CD4-positive, alpha-beta T cell (primary cell): ENCODE measurements around the gene RORC. TPM values are rescaled to one million over a fixed set of nuclear protein-coding genes. Genes with fewer than 3 reads are reported as not detected.

Source experiments
- ATAC-seq: fragments of 200-7000 bp; cut with Tn5 transposase; one replicate; pipeline ENCODE4 v1.10.0; 2022; ENCODE audit warnings: mild to moderate bottlenecking; ENCODE audit not compliant: poor library complexity
- CTCF ChIA-PET: fragments of 350-600 bp; sonication (Branson Sonifier 250); formaldehyde crosslinking; loops from one replicate; lab custom pipeline; 2021; ENCODE audit warnings: antibody characterized with exemption, inconsistent platforms; lab: Charles Lee
- POLR2A ChIA-PET: fragments of 350-600 bp; sonication (Branson Sonifier 250); formaldehyde crosslinking; loops from one replicate; lab custom pipeline; 2021; ENCODE audit warnings: antibody characterized with exemption, inconsistent platforms; lab: Charles Lee
- DNase-seq, 14 experiments: peaks; one replicate each; pipeline ENCODE4 v3.0.0-alpha.2; 2013 to 2020; ENCODE audit warnings: mixed read lengths in 2 of 14
- H3K27ac ChIP-seq, 2 donors: one replicate each; pipeline versions ENCODE4 v1.5.1 to v1.7.0; 2013; ENCODE audit warnings: low read length in 2 of 2, low read depth in 1 of 2, mild to moderate bottlenecking in 1 of 2
- H3K27me3 ChIP-seq, 2 experiments: 1 replicate in 1 of 2; 2 replicates in 1 of 2; pipeline versions ENCODE4 v1.6.1 to v1.7.0; 2013; ENCODE audit warnings: low read length in 2 of 2, control low read depth in 1 of 2, mild to moderate bottlenecking in 1 of 2, moderate library complexity in 1 of 2; ENCODE audit not compliant: insufficient read depth in 2 of 2, control insufficient read depth in 1 of 2
- H3K36me3 ChIP-seq: one replicate; pipeline ENCODE4 v1.6.1; 2013; ENCODE audit warnings: low read length, control low read depth; ENCODE audit not compliant: insufficient read depth
- H3K4me1 ChIP-seq: one replicate; pipeline ENCODE4 v1.6.1; 2013; ENCODE audit warnings: low read length, control low read depth; ENCODE audit not compliant: insufficient read depth
- H3K4me3 ChIP-seq: one replicate; pipeline ENCODE4 v1.5.1; 2013; ENCODE audit warnings: mild to moderate bottlenecking, low read length, moderate library complexity
- H3K9me3 ChIP-seq, 2 experiments: 1 replicate in 1 of 2; 2 replicates in 1 of 2; pipeline versions ENCODE4 v1.6.1 to v1.7.0; 2013; ENCODE audit warnings: low read length in 2 of 2, mild to moderate bottlenecking in 2 of 2, control low read depth in 1 of 2, moderate library complexity in 1 of 2; ENCODE audit not compliant: control insufficient read depth in 1 of 2, insufficient read depth in 1 of 2
- H3K27ac Mint-ChIP-seq: one replicate; pipeline ENCODE4 v1.8.0; 2020; ENCODE audit warnings: mixed read lengths
- H3K27me3 Mint-ChIP-seq: one replicate; pipeline ENCODE4 v1.8.0; 2021; ENCODE audit warnings: mixed read lengths
- H3K36me3 Mint-ChIP-seq: one replicate; pipeline ENCODE4 v1.8.0; 2021; ENCODE audit warnings: low read depth, mixed read lengths
- H3K4me1 Mint-ChIP-seq: one replicate; pipeline ENCODE4 v1.8.0; 2021; ENCODE audit warnings: low read depth, mixed read lengths
- H3K4me3 Mint-ChIP-seq: one replicate; pipeline ENCODE4 v1.8.0; 2020; ENCODE audit warnings: mild to moderate bottlenecking, mixed read lengths
- H3K9me3 Mint-ChIP-seq: one replicate; pipeline ENCODE4 v1.8.0; 2020; ENCODE audit warnings: mixed read lengths
- intact Hi-C, 2 experiments: fragments of 100-400 bp; cut with DNase I in 1 of 2; cut with micrococcal nuclease in 1 of 2; formaldehyde crosslinking; loops; one replicate each; pipeline versions ENCODE4 v1.15.1 to v1.9.0; 2023 to 2025; cut with DNase I, micrococcal nuclease
- total RNA-seq, 174 experiments: library from RNA in 2 of 174; stranded (reverse) in 2 of 174; gene quantifications; one replicate each; pipeline ENCODE4 v1.2.3 and lab custom pipeline; 2021 to 2026
- TF ChIP-seq, protein P1 (sequence below): fragments of 200-600 bp; IDR thresholded peaks from one replicate; pipeline ENCODE4 v1.8.0; 2022; ENCODE audit warnings: antibody characterized with exemption, mild to moderate bottlenecking

RORC gene
- total RNA-seq, 2 experiments from 2014 or later = 3.6 to 3.7 TPM

DNA sequence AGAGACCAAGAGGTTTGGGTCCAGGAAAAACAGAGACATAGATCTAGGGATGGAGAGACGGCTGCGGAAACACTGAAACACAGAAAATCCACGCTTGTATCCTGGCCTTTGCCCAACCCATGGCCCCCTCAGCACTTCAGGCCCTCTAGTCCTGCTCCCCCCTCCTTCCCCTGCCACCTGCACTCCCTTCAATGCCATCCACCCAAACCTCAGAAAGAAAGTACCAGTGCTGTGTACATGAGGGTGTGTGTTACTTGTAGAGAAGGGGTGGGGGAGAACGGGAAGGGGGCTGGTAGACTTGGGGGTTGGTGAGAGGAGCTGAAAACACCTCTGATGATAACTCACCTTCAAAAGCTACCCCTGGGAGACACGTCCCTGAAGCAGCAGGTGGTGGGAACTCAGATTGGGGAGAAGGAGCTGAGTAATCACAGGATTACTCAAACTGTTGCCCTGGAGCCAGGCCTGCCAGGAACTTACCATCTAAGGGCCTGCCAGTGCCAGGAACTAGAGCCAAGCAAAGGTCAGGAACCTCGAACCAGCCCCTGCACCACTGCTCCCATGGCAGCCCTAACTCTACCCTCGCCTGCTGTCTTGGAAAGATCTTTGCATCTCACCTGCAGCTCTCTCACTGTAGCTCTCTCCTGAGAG lies 11.5 kb downstream of the RORC start:
- ChIA-PET POLR2A (interaction anchor here (0.7 to 1.9 kb wide), 5 partner anchors 10 to 30 kb away, joined by 3 to 12 read pairs (median 5); partner anchors contain the start of genes C2CD4D and TDRKH), CTCF (interaction anchor here (0.9 to 1.4 kb wide), 2 partner anchors 30 to 638 kb away, joined by 3 read pairs; partner anchors contain the start of gene TDRKH)
- DNase-seq (no peak), ATAC-seq (no peak)
- Histone ChIP-seq H3K36me3 (no peaks in the 10 kb centered on the region), H3K4me1 (peaks cover 91% of the 10 kb centered on the region), H3K27ac (peak overlapping the region in 1 of 2 donors; percentile 37), H3K9me3 (no peaks in the 10 kb centered on the region), H3K4me3 (peak overlapping the region; percentile 13), H3K27me3 (no peaks in the 10 kb centered on the region)
- Mint-ChIP-seq H3K27me3 (no peaks in the 10 kb centered on the region), H3K9me3 (no peaks in the 10 kb centered on the region), H3K4me1 (peaks cover 79% of the 10 kb centered on the region), H3K4me3 (no peak overlapping the region), H3K36me3 (no peaks in the 10 kb centered on the region), H3K27ac (peak overlapping the region; percentile 75)
- TF ChIP-seq, protein P1, sequence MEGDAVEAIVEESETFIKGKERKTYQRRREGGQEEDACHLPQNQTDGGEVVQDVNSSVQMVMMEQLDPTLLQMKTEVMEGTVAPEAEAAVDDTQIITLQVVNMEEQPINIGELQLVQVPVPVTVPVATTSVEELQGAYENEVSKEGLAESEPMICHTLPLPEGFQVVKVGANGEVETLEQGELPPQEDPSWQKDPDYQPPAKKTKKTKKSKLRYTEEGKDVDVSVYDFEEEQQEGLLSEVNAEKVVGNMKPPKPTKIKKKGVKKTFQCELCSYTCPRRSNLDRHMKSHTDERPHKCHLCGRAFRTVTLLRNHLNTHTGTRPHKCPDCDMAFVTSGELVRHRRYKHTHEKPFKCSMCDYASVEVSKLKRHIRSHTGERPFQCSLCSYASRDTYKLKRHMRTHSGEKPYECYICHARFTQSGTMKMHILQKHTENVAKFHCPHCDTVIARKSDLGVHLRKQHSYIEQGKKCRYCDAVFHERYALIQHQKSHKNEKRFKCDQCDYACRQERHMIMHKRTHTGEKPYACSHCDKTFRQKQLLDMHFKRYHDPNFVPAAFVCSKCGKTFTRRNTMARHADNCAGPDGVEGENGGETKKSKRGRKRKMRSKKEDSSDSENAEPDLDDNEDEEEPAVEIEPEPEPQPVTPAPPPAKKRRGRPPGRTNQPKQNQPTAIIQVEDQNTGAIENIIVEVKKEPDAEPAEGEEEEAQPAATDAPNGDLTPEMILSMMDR = no peak
- intact Hi-C loops = no loop called here

DNA sequence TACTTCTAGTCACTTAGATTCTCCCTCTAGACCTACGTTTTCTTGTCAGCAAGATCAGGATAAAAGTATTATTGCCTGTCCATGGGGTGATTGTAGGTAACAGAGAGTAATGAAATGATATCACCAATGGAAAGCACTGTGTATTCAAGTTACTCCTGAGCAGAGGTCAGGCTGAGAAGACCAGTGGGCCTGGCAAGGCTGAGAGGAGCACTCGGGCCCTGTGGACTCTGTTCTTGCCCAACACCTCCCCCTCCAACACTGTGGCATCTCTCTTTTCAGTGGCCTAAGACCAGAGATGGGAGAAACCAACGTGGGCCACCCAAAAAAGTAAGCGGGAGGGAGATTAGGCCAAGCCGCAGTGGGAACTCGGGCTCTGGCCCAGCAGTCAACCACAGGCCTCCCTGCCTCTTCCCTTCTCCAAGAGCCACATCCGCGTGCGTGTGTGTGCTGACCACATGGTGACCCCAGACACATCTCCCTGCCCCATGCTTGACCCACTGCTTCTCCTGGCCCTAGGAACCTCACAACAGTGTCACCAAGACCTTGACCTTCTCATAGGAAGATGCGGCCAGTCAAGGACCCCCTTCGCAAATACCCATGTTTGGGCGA lies 12.3 kb downstream of the RORC start:
- H3K36me3 Mint-ChIP-seq = no peaks in the 10 kb centered on the region
- POLR2A ChIA-PET = no interaction called here
- CTCF ChIA-PET = no interaction called here
- Histone ChIP-seq H3K4me3 (no peak overlapping the region), H3K27ac (peak overlapping the region in 1 of 2 donors; percentile 26), H3K4me1 (peaks cover 92% of the 10 kb centered on the region), H3K36me3 (peaks cover 6% of the 10 kb centered on the region), H3K27me3 (no peaks in the 10 kb centered on the region), H3K9me3 (no peaks in the 10 kb centered on the region)
- H3K27me3 Mint-ChIP-seq = no peaks in the 10 kb centered on the region
- H3K27ac Mint-ChIP-seq = peak overlapping the region; percentile 75
- TF ChIP-seq, protein P1 = no peak
- H3K9me3 Mint-ChIP-seq = no peaks in the 10 kb centered on the region
- H3K4me3 Mint-ChIP-seq = no peak overlapping the region
- DNase-seq (no peak), ATAC-seq (no peak)
- intact Hi-C loops = no loop called here
- peaks cover 84% of the 10 kb centered on the region for H3K4me1 Mint-ChIP-seq

DNA sequence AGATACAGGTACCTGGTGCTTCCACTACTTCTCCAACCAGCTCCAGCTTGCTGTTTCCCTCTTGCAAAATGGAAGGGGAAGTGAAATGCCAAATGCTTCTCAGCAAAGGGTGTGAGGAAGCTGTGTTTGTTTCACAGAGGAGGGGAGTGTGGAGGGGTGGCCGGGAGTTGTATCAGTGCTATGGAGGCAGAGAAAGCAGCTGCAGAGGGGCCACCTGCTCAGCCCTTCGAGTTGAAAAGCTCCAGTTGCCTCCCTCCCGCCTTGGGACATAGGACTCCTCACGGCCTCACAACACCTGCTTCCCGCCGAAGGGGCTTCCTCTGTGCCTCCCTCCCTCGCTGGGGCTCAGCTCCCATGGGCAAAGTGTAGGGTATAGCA lies 14.3 kb downstream of the RORC start:
- no peaks in the 10 kb centered on the region for H3K36me3 Mint-ChIP-seq
- TF ChIP-seq, protein P1 = no peak
- peak overlapping the region; percentile 51 for H3K27ac Mint-ChIP-seq
- no peak overlapping the region for H3K4me3 Mint-ChIP-seq
- H3K27me3 ChIP-seq = no peaks in the 10 kb centered on the region
- H3K4me1 ChIP-seq = peaks cover 98% of the 10 kb centered on the region
- peaks cover 6% of the 10 kb centered on the region for H3K36me3 ChIP-seq
- no peaks in the 10 kb centered on the region for H3K9me3 ChIP-seq
- DNase-seq (no peak), ATAC-seq (no peak)
- ChIA-PET POLR2A (interaction anchor here (2.3 to 4.0 kb wide), 2 partner anchors 8 to 28 kb away, joined by 14 to 23 read pairs; partner anchors contain the start of gene TDRKH), CTCF (interaction anchor here (1.1 kb wide), 1 partner anchor 13 kb away, joined by 3 read pairs; no protein-coding TSS in a partner anchor)
- no peaks in the 10 kb centered on the region for H3K9me3 Mint-ChIP-seq
- H3K27me3 Mint-ChIP-seq = no peaks in the 10 kb centered on the region
- intact Hi-C loops = no loop called here
- no peak overlapping the region for H3K27ac ChIP-seq
- H3K4me3 ChIP-seq = no peak overlapping the region
- peaks cover 82% of the 10 kb centered on the region for H3K4me1 Mint-ChIP-seq
